Lower leg skin (tissue), 4 donors: ENCODE data around the gene RGS7. TPM values are rescaled to one million over a fixed set of nuclear protein-coding genes. Genes with fewer than 3 reads are reported as not detected.

Experiments used
- DNase-seq, 2 donors: peaks; one replicate each; pipeline ENCODE4 v3.0.0-alpha.2; 2019; ENCODE audit warnings: low spot score in 2 of 2
- H3K4me3 ChIP-seq: fragments of 200-600 bp; sonication (generic); 2 replicates; pipeline ENCODE4 v1.5.1; 2017; ENCODE audit warnings: mild to moderate bottlenecking, low read depth; ENCODE audit not compliant: poor library complexity, severe bottlenecking
- POLR2A ChIP-seq, 2 donors: fragments of 450-650 bp; IDR thresholded peaks; one replicate each; pipeline ENCODE4 v1.6.1; 2016 to 2017; ENCODE audit warnings: antibody characterized with exemption in 2 of 2, mild to moderate bottlenecking in 1 of 2, moderate library complexity in 1 of 2
- WGBS, 2 donors: methylation state at CpG; one replicate each; pipeline ENCODE4 v1.1.5; 2018; 5-methylcytosine and 5-hydroxymethylcytosine counted together
- intact Hi-C: fragments of 100-400 bp; cut with DNase I; formaldehyde crosslinking; loops from one replicate; pipeline ENCODE4 v1.15.0; 2023; ENCODE audit warnings: low total_unique reads
- total RNA-seq, 4 donors: library from RNA; depleted of rRNA; stranded (reverse); fragments of >200 nt; gene quantifications; one replicate each; pipeline ENCODE4 v1.1.0, GENCODE V29; 2016
- TF ChIP-seq, protein P1 (sequence below), 3 donors: fragments of 450-650 bp; IDR thresholded peaks; one replicate each; pipeline ENCODE4 v1.5.1; 2016; ENCODE audit warnings: antibody characterized with exemption in 3 of 3, mild to moderate bottlenecking in 3 of 3, moderate library complexity in 2 of 3

The RGS7 gene
- total RNA-seq, 4 donors from 2014 or later = not detected

DNA sequence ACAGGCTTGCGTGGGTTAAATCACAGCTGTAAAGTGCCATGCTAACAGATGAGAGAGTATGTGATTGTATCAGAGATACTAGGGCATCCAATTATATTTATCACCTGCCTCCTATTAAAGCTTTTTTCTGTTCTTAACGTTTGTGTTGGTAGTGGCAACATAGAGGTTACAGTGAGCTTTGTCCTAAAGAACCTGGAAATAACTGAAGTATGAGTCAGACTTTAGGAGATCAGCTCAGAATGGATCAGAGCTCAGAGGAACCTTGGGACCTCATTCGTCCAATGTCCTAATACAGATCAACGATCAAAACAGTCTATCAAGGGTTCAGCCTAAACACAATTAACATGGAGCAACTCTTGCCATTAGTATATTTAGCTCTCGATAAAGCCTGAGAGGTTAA, 81.0 kb downstream of the RGS7 start:
- TF ChIP-seq, protein P1, sequence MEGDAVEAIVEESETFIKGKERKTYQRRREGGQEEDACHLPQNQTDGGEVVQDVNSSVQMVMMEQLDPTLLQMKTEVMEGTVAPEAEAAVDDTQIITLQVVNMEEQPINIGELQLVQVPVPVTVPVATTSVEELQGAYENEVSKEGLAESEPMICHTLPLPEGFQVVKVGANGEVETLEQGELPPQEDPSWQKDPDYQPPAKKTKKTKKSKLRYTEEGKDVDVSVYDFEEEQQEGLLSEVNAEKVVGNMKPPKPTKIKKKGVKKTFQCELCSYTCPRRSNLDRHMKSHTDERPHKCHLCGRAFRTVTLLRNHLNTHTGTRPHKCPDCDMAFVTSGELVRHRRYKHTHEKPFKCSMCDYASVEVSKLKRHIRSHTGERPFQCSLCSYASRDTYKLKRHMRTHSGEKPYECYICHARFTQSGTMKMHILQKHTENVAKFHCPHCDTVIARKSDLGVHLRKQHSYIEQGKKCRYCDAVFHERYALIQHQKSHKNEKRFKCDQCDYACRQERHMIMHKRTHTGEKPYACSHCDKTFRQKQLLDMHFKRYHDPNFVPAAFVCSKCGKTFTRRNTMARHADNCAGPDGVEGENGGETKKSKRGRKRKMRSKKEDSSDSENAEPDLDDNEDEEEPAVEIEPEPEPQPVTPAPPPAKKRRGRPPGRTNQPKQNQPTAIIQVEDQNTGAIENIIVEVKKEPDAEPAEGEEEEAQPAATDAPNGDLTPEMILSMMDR (IDR thresholded peaks at IDR 0.05) = no peak
- no peak for TF ChIP-seq POLR2A (IDR thresholded peaks at IDR 0.05)
- H3K4me3 ChIP-seq = no peak overlapping the region
- intact Hi-C loops = no loop called here
- 80 to 83% methylated on average over 5 of the region's 5 CpGs for WGBS, 2 donors
- DNase-seq = no peak

DNA sequence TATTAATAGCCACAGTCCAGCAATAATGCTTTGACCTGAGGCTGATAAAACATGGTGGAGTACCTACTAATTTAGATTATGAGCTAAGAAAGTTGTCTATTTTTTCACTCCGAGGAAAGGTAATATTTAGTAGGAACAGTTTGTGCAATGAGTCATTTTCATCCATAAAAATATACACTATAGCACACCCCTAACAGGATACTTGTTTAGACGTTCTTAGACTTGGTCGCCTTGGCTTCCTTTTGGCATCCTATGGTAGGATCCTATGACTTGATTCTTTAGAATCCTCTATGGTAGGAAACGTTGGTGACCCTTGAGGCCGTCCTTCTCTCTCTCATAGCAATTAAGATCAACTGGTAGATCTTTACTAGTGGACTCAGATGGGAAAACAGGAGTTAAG, 81.8 kb downstream of the RGS7 start:
- no peak for DNase-seq
- 79 to 83% methylated on average over 5 of the region's 5 CpGs for WGBS, 2 donors
- intact Hi-C loops = no loop called here
- no peak overlapping the region for H3K4me3 ChIP-seq
- TF ChIP-seq, protein P1 (IDR thresholded peaks at IDR 0.05) = no peak
- TF ChIP-seq POLR2A (IDR thresholded peaks at IDR 0.05) = no peak

DNA sequence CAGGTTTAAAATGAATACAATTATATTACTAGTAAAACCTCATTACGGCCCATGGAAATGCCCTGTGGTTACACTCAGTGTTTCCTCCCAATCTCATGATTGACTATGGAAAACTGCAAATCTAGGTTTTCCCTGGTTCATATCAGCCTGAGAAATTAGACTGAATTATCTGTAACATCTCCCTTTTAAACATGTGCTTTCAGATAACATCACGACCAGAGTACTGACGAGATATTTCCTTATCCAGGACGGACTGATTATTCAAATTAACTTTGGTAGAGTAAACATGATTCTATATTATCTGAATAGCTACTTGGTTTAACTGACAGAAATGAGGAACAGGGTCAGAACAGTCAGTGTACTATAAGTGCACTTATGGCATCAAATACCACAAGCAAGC, 82.3 kb downstream of the RGS7 start:
- 79 to 81% methylated on average over 4 of the region's 4 CpGs for WGBS, 2 donors
- no peak overlapping the region for H3K4me3 ChIP-seq
- intact Hi-C loops = no loop called here
- TF ChIP-seq, protein P1 (IDR thresholded peaks at IDR 0.05) = no peak
- no peak for TF ChIP-seq POLR2A (IDR thresholded peaks at IDR 0.05)
- no peak for DNase-seq

DNA sequence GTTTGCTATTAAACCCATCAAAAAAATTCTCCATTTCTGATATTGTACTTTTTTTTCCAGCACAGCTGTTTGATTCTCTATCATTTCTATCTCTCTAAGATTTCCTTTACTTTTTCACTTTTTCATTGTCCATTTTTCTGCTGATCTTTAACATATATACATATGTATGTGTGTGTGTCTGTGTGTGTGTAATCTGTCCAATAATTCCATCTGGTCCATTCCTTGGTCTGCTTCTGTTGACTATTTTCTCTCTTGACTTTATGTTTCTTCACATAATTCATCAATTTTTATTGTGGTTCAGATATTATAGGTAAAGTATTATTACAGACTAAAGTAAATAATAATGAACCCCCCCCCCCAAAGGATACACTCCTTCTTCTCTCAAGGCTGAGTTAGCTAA, 84.2 kb downstream of the RGS7 start:
- H3K4me3 ChIP-seq = no peak overlapping the region
- intact Hi-C loops = no loop called here
- DNase-seq = no peak
- TF ChIP-seq, protein P1 (IDR thresholded peaks at IDR 0.05) = no peak
- no peak for TF ChIP-seq POLR2A (IDR thresholded peaks at IDR 0.05)

DNA sequence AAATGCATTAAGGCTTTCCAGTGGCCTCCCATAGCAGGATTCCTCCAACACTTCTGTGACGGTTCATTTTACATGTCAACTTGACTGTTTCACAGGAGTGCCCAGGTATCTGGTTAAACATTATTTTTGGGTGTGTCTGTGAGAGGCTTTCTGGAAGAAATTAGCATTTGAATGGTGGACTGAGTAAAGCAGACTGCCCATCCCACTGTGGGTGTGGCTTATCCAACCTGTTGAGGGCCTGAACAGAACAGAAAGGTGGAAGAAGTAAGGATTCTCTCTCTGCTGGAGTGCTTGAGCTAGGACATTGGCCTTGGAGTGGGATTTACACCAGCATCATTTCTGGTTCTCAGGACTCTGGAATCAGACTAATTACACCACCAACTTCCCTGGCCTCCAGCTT, 85.6 kb downstream of the RGS7 start:
- intact Hi-C loops = no loop called here
- TF ChIP-seq, protein P1 (IDR thresholded peaks at IDR 0.05) = no peak
- no peak for TF ChIP-seq POLR2A (IDR thresholded peaks at IDR 0.05)
- no peak for DNase-seq
- 85 to 96% methylated on average over 1 of the region's 1 CpG for whole genome bisulfite sequencing, 2 donors
- H3K4me3 ChIP-seq = no peak overlapping the region

DNA sequence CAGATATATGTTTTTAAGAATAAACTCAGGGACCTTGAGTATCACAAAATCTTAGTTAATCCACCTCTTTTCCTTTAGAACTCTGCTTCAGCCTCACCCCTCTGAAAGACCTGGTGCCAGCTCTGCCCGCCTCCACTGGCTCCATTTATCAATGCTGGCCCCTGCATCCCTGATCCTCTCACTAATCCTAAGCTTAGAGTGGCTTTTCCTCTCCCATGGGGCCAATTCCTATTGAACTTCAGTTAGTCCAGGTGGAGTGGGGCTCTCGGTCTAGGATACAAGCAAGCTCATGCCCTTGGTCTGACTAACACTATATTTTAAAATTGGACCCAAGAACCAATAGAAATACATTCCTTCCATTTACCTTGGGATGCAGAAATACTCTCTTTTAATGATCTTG, 87.0 kb downstream of the RGS7 start:
- TF ChIP-seq, protein P1 (IDR thresholded peaks at IDR 0.05) = no peak
- intact Hi-C loops = no loop called here
- no peak overlapping the region for H3K4me3 ChIP-seq
- WGBS, 2 donors = 64 to 75% methylated on average over 2 of the region's 2 CpGs
- DNase-seq = no peak
